Gastrocnemius medialis (tissue), 4 donors: ENCODE results near the gene TUBB6.

Source experiments
- CTCF ChIP-seq, 5 experiments: fragments of 450-650 bp in 3 of 5; fragments of 200-600 bp in 2 of 5; sonication (generic) in 2 of 5; IDR thresholded peaks in 4 of 5; conservative IDR thresholded peaks in 1 of 5; 1 replicate in 4 of 5; 2 replicates in 1 of 5; pipeline ENCODE4 v1.5.1; 2016 to 2019; ENCODE audit warnings: antibody characterized with exemption in 5 of 5, mild to moderate bottlenecking in 3 of 5, moderate library complexity in 3 of 5
- POLR2A ChIP-seq, 2 donors: fragments of 450-650 bp; IDR thresholded peaks; one replicate each; pipeline ENCODE4 v1.6.1; 2017; ENCODE audit warnings: antibody characterized with exemption in 2 of 2, mild to moderate bottlenecking in 2 of 2, moderate library complexity in 2 of 2

- TF ChIP-seq CTCF (IDR thresholded peaks at IDR 0.05 in 4 of 5, conservative IDR thresholded peaks at IDR 0.05 in 1 of 5): no peak
- TF ChIP-seq POLR2A (IDR thresholded peaks at IDR 0.05): no peak
Observed at GRCh38 chr18:12330766-12331165, 22.7 kb downstream of the TUBB6 start.
